OCI-LY3 (cell line): ENCODE measurements around the gene SH3RF3.

ENCODE experiments used
- H2AFZ ChIP-seq: fragments of 200-600, 300-600 bp; shearing (Covaris generic); 2 replicates; pipeline ENCODE4 v1.6.0; 2014; ENCODE audit warnings: antibody characterized with exemption, low read depth, low read length
- H3K27ac ChIP-seq: fragments of 200-600, 300-600 bp; sonication (generic); 2 replicates; pipeline ENCODE4 v1.5.1; 2014; ENCODE audit warnings: mild to moderate bottlenecking, low read length, moderate library complexity, mixed read lengths
- H3K27me3 ChIP-seq: fragments of 200-600, 300-600 bp; sonication (generic); 2 replicates; pipeline ENCODE4 v1.6.1; 2014; ENCODE audit warnings: low read depth, low read length, mixed read lengths
- H3K36me3 ChIP-seq: fragments of 200-600, 300-600 bp; sonication (generic); replicated peaks from 2 replicates; pipeline ENCODE3; 2014; ENCODE audit warnings: low read depth, low read length, mixed read lengths
- H3K4me1 ChIP-seq: fragments of 300-600, 200-600 bp; sonication (generic); 2 replicates; pipeline ENCODE4 v1.6.1; 2014; ENCODE audit warnings: low read length, mixed read lengths
- H3K4me2 ChIP-seq: fragments of 200-600, 300-600 bp; sonication (generic); 2 replicates; pipeline ENCODE4 v1.6.1; 2014; ENCODE audit warnings: low read length, mixed read lengths
- H3K4me3 ChIP-seq: fragments of 300-600, 200-600 bp; sonication (generic); 2 replicates; pipeline ENCODE4 v1.5.1; 2014; ENCODE audit warnings: antibody characterized with exemption, mild to moderate bottlenecking, low read length, moderate library complexity
- H3K79me2 ChIP-seq: fragments of 300-600, 200-600 bp; shearing (Covaris generic); 2 replicates; pipeline ENCODE4 v1.6.1; 2014; ENCODE audit warnings: mild to moderate bottlenecking, low read length, mixed read lengths
- H3K9ac ChIP-seq: fragments of 300-600, 200-600 bp; shearing (Covaris generic); 2 replicates; pipeline ENCODE4 v1.6.0; 2014; ENCODE audit warnings: mild to moderate bottlenecking, low read length, moderate library complexity
- H3K9me3 ChIP-seq: fragments of 200-600, 300-600 bp; shearing (Covaris generic); 2 replicates; pipeline ENCODE4 v1.6.1; 2014; ENCODE audit warnings: low read length, mixed read lengths; ENCODE audit not compliant: insufficient read depth
- H4K20me1 ChIP-seq: fragments of 200-600, 300-600 bp; sonication (generic); 2 replicates; pipeline ENCODE4 v1.6.1; 2016; ENCODE audit warnings: low read length, mixed read lengths; ENCODE audit not compliant: insufficient read depth
- EZH2phosphoT487 ChIP-seq: fragments of 200-600 bp; shearing (Covaris generic); IDR thresholded peaks from 2 replicates; pipeline ENCODE4 v1.6.1; 2018; ENCODE audit warnings: antibody characterized with exemption, mixed run types, low read depth
- TF ChIP-seq, protein P1 (sequence below): fragments of 200-600, 300-600 bp; sonication (generic); IDR thresholded peaks from 2 replicates; pipeline ENCODE4 v1.5.1; 2014; ENCODE audit warnings: antibody characterized with exemption, low read length, low read depth

SH3RF3 gene

GRCh38 chr2:109400102-109400501, 271.1 kb downstream of the SH3RF3 start:
- H4K20me1 ChIP-seq, result no peaks in the 10 kb centered on the region

GRCh38 chr2:109401370-109401769, 272.4 kb downstream of the SH3RF3 start:
- TF ChIP-seq, protein P1, sequence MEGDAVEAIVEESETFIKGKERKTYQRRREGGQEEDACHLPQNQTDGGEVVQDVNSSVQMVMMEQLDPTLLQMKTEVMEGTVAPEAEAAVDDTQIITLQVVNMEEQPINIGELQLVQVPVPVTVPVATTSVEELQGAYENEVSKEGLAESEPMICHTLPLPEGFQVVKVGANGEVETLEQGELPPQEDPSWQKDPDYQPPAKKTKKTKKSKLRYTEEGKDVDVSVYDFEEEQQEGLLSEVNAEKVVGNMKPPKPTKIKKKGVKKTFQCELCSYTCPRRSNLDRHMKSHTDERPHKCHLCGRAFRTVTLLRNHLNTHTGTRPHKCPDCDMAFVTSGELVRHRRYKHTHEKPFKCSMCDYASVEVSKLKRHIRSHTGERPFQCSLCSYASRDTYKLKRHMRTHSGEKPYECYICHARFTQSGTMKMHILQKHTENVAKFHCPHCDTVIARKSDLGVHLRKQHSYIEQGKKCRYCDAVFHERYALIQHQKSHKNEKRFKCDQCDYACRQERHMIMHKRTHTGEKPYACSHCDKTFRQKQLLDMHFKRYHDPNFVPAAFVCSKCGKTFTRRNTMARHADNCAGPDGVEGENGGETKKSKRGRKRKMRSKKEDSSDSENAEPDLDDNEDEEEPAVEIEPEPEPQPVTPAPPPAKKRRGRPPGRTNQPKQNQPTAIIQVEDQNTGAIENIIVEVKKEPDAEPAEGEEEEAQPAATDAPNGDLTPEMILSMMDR, result no peak
- TF ChIP-seq EZH2phosphoT487, result no peak
- 0 out of 2 replicates have a peak, but pooled peaks cover 3% of the 10 kb centered on the region for H3K4me1 ChIP-seq
- no peaks in the 10 kb centered on the region for H3K9me3 ChIP-seq

More at GRCh38 chr2:109400102-109400501, 271.1 kb downstream of the SH3RF3 start:
- no peaks in the 10 kb centered on the region for H3K79me2 ChIP-seq
- H3K27me3 ChIP-seq, result no peaks in the 10 kb centered on the region; the same call in 1 of the 2 replicates
- TF ChIP-seq EZH2phosphoT487, result no peak
- H3K4me1 ChIP-seq, result 0 out of 2 replicates have a peak, but pooled peaks cover 4% of the 10 kb centered on the region
- no peak overlapping the region for H3K27ac ChIP-seq
- H3K4me3 ChIP-seq, result no peak overlapping the region
- H3K9ac ChIP-seq, result no peak overlapping the region
- H2AFZ ChIP-seq, result no peak overlapping the region
- no peak overlapping the region for H3K4me2 ChIP-seq
- H3K36me3 ChIP-seq, result no peaks in the 10 kb centered on the region
- no peaks in the 10 kb centered on the region for H3K9me3 ChIP-seq

DNA sequence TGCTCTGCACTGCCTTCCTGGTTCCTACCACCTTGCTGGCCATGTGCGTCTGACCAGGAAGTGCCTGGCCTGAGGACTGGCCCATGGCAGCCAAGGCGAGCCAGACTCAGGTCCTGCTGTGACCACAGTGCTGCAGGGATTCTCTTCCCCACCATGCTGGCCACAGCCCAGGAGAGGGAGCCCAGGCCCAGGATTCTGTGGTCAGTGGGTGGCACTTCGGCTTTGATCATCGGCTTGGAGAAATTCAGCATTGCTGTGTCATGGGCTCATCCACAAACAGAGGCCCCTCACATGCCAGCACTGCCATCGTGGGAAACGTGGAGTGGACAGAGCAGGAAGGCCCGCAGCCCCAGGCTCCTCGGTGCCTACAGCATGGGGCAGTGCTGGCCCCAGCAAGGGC, 273.2 kb downstream of the SH3RF3 start:
- TF ChIP-seq, protein P1, result no peak
- no peak for TF ChIP-seq EZH2phosphoT487

More at GRCh38 chr2:109401370-109401769, 272.4 kb downstream of the SH3RF3 start:
- Histone ChIP-seq H3K4me3 (no peak overlapping the region), H4K20me1 (no peaks in the 10 kb centered on the region), H3K36me3 (no peaks in the 10 kb centered on the region), H2AFZ (no peak overlapping the region), H3K27ac (no peak overlapping the region), H3K27me3 (no peaks in the 10 kb centered on the region; the same call in 1 of the 2 replicates), H3K79me2 (no peaks in the 10 kb centered on the region), H3K4me2 (no peak overlapping the region), H3K9ac (no peak overlapping the region)

DNA sequence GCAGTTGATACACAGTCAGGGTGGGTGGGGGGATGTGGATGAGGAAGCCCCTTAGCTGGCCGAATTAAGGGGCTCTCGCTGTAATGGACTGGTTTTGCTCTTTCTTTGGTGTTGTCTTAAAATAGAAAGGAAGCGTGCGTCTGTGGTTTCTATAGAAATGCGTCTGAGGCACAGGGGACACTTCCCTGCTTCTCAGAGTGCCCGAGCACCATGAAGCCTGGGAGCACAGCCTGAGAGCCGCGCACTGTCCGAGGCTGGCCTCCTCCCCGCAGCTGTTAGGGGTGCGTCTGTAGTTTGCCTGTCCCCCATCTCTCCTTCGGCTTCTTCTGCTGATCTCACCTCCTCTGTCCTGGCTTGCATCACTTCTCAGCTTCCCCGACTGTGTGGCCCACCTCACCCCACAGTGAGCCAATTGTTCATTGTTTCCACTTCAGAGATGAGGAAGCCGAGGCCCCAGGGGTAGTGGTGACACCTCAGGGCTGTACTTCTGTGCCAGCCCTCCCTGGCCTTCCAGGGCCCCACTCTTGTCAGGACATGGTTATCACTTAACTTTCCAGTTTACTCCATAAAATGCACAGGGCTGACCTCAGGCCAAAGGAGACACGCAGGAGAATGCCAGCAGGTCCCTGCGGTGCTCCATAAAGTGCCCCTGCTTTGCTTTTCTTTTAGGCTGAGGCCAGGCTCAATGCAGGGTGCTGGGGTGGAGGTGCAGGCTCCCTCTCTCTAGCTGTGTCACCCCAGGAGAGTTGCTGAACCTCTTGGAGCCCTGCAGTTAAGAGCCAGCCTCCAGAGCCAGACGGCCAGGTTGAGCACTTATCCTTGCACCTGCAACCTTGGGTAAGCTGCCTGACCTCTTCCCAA, 274.2 kb downstream of the SH3RF3 start:
- no peak overlapping the region for H3K4me2 ChIP-seq

More for the DNA sequence above, 273.2 kb downstream of the SH3RF3 start:
- Histone ChIP-seq H3K36me3 (no peaks in the 10 kb centered on the region), H3K27ac (no peak overlapping the region), H3K9ac (no peak overlapping the region), H3K79me2 (no peaks in the 10 kb centered on the region), H3K4me1 (no peaks in the 10 kb centered on the region), H3K9me3 (no peaks in the 10 kb centered on the region), H4K20me1 (no peaks in the 10 kb centered on the region), H3K4me3 (no peak overlapping the region), H3K27me3 (peaks cover 4% of the 10 kb centered on the region; the same call in 1 of the 2 replicates), H3K4me2 (no peak overlapping the region), H2AFZ (no peak overlapping the region)

More for the DNA sequence above, 274.2 kb downstream of the SH3RF3 start:
- Histone ChIP-seq H3K36me3 (no peaks in the 10 kb centered on the region), H3K4me1 (no peaks in the 10 kb centered on the region), H2AFZ (no peak overlapping the region), H3K9me3 (no peaks in the 10 kb centered on the region), H3K9ac (no peak overlapping the region), H3K79me2 (no peaks in the 10 kb centered on the region), H3K27me3 (peaks cover 4% of the 10 kb centered on the region; the same call in 1 of the 2 replicates), H3K4me3 (no peak overlapping the region), H3K27ac (no peak overlapping the region), H4K20me1 (no peaks in the 10 kb centered on the region)
- TF ChIP-seq EZH2phosphoT487, result no peak
- TF ChIP-seq, protein P1, result no peak
